GM21723 (cell line): Measurements from ENCODE around the gene GDPD4.
"Not testable (repeated sequence)": the region's sequence is repeated elsewhere in the genome, so short reads cannot be mapped to it uniquely, and the experiment has no call there.

ENCODE experiments used
- ATAC-seq: cut with Tn5 transposase; IDR thresholded peaks from one replicate; pipeline ENCODE4 v1.9.1; 2021; ENCODE audit warnings: mild to moderate bottlenecking, moderate library complexity; ENCODE audit not compliant: unreplicated experiment

Gene GDPD4

DNA sequence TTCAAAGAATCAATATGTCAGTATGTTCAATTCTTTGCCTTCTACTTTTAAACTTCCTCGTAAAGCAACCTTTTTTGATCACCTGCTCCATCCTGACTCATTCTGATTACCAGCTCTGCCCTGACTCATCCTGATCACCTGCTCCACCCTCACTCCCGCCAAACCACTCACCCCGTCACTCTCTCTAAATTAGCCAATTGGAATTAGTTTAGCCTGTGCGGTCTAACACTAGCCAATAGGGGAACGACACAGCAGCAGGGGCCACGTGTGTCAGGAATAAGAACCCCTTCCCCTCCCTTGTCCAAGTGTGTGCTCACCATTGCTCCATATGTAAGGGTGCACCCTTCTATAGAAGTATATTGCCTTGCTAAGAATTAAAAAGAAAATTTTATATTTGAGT lies 1.5 kb downstream of the GDPD4 start:
- not testable (repeated sequence) for ATAC-seq

DNA sequence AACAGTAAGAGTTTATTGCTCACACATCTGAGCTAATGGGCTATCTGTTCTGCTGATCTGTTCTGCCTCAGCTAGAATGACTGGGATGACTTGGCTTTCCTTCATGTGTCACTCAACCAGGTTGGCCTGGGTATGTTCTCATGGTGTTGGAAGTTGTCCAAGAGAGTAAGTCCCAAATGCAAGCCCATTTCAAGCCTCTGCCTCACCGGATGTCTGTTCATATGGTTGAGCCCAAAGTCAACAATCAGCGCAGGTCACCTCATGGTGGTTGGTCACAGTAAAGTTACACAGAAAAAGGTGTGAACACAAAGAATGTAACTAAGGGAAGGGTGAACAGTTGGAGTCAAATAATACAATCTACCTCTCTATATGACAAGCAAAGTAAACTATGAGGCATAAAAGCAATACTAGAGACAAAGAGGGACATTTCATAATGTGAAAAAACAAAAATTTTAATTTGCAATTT lies 1.9 kb downstream of the GDPD4 start:
- ATAC-seq, result no peak

DNA sequence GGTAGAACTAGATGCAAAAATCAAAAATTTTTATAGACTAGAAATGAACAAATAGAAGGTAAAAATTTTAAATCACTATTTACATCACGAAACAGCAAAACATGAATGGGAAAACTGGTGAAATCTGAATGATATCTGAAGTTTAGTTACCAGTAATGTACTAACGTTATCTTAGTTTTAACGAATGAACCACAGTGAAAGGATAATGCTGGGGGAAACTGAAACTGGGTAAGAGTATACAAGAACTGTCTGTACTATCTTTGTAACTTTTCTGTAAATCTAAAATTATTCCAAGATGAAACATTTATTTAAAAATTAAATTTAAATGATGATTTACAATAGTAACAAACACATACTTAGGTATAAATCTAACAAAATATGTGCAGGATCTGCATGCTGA lies 7.4 kb downstream of the GDPD4 start:
- no peak for ATAC-seq

DNA sequence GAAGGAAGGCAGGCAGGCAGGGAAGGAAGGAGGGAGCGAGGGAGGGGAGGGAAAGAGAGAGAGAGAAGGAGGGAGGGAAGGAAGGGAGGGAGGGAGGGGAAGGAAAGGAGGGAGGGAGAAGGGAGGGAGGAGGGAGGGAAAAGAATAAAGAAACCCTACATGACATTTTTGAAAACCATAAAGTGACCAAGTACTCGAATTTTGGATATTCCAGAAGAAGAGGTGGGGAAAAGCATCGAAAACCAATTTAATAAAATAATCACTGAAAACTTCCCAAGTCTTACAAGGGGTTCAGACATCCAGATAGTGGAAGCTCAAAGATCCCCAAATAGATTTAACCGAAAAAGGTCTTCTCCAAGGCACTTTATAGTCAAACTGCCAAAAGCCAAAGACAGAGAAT lies 11.7 kb downstream of the GDPD4 start:
- ATAC-seq, result no peak

DNA sequence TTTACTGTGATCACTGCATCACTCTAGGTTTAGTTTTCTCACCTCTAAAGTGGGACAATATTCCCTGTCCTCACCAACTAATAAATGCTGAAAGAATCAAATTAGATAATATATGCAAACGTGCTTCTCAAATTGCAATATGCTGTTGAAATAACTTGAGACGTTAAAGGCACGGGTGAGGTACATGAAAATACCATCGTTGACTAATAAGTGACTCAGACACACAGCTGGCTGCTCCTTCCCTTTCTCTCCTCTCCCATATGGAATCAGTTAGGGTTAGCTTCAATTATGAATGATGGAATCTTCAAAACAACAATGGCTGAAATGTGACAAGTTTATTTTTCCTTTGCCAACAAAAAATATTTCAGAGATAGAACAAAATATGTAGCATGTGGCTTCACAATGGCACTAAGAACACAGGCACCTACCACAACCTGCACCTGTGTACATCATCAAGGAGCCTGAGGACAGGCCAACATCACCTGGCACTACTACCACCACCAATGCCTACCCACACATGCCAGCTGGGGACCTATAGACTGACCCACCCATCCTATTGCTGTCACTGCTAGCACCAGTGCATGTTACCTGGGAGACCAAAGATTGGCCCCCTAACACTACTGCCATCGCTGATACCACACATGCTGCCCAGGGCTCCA lies 13.7 kb downstream of the GDPD4 start:
- ATAC-seq, result no peak

DNA sequence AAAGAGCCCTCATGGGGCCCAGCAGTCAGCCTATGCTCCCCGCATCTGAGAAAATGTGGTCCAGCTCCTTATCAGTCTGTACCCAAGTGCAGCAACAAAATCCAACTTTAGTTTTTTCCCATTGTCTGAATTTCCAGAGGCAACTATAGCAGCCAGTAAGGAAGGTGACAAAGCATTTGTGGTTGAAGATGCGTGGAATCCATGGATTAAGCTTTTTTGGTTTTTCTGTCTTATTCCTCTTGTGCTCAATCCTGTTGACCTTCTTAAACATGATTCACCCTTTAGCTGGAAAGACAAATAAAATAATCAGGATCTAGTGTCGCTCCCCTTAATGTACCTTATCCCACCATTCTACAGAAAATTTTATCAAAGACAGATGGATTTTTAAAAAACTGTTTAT lies 14.3 kb downstream of the GDPD4 start:
- ATAC-seq, result no peak

DNA sequence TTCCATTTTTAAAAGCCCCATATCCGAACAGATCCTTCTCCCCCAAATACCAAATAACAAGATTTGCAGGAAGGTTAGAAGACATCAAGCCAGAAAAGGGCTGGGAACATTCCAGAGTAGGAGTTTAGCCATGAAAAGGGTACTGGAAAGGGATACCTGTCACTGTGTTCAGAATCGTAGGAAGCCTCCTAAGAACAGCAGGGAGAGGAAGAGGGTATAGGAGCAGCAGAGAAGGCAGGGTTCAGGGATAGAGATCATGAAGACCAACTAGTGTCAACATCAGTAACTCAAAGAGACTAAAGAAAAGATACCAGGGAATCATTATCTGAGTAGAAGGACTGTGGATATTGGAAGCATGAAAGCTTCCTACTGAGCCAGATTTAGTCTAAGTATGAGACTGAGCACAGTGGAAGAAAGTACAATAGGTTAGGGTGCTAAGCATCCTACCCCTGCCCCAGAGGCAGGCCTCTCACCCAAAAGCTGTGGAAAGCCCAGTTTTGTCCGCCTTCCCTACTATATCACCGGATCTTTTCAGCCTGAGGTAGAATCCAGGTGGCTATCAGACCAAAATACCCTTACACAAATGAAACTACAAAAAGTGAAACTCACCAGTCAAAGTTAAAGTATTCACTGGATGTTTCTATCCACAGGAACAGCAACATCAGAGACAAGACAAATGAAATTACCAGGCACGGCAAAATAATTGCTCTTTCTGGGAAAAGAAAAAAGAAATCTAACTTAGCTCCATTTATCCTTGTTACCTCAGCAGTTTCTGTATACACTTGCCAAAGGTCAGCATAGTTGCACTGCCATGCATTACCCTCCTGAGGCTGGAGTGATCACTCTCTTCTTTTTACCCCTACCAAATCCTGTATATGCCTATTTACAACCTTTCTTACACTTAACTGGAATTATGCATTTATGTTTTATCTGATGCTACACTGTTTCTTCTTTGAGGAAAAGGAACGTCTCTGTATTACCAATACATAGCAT lies 16.7 kb downstream of the GDPD4 start:
- no peak for ATAC-seq

DNA sequence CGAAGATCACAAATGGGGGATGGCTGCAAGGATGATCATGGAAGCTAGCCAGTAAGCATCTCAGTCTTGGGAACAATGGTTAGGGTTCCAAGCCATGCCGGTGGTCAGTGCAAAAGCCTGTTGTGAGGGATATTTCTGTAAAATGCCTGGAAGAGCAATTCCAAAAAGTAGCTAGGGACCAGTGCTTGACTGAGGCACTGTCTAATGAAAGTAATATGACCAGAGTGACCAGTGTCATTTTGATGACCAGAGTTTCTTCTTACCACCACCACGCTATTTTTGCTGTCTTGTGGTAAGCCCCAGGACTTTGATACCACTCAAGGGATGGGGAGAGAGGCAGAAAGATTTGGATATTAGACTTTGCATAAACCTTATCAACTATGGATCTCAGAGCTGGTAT lies 18.4 kb downstream of the GDPD4 start:
- no peak for ATAC-seq

DNA sequence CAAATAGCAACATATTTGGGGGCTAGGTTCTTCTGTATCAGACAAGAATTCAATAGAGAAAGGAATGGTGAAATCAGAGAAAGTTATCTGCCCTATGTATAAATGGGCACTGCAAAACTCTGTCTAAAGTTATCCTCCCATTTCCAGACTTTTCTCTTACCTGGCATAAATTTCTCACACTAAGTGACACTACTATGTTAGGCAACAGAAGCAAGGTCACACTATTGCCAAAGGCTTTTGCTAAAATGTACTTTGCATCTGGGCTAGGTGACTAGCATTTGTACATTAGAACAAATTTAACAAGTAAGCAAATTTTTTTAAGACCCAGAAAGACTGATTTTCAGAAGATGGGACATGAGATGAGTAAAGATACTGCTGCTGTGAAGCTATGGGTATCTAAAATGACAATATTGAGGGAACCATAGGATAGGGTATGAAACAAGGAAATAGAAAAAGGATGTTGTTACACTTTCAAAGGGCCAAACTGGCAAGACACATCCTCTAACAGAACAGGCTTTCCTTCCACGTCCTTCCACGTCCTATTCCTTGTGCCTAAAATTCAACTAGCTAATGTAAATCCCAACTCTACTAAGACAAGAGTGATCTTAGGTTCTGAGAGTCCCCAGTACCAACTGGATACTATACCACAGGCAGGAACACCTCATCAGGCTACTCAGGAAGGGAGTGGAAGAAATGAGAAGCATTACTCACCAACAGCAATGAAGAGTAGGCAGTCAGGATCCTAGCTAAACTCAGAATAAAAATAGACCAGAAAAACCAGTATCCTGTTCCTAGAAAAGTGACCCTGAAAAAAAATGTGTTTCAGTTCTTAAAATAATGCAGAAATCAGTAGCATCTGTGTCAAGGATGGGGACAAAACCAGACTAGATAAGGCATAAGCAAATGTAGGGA lies 22.6 kb downstream of the GDPD4 start:
- no peak for ATAC-seq

DNA sequence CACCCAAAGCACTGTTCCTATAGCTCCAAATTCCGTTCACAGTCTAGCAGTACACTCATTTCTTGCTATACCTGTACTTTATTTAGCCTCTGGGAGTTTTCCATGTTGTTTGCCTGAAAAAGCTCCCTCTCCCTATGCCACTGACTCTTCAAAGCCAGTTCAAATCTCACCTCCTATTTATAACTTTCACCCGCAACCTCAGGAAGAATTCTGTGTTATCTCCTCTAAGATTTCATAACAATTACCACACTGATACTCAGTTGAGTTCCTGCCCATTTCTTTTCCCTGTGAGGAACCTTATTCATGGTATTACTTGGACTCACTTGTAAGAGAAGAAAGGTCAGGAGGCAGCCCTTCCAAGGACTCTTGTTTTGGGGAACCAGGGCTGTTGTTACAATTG lies 25.2 kb downstream of the GDPD4 start:
- no peak for ATAC-seq

DNA sequence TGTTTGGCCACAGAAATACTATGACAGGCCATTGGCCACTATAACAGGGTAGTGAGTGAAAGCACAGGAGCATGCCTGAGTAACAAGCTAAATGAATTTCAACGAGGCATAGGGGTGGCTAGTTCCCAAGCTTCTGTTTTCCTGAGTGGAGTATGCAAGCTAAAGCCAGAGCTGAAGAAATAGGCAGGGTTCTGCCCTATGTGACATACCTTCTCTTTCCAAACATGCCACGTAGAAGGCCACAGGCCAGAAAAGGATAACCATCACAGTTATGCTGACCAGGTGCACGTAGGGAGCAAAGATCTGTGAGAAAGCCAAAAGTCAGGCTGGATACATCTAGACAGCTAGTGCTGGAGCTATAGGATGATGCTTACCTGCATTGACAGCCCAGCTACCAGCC lies 30.6 kb downstream of the GDPD4 start:
- ATAC-seq, result no peak

DNA sequence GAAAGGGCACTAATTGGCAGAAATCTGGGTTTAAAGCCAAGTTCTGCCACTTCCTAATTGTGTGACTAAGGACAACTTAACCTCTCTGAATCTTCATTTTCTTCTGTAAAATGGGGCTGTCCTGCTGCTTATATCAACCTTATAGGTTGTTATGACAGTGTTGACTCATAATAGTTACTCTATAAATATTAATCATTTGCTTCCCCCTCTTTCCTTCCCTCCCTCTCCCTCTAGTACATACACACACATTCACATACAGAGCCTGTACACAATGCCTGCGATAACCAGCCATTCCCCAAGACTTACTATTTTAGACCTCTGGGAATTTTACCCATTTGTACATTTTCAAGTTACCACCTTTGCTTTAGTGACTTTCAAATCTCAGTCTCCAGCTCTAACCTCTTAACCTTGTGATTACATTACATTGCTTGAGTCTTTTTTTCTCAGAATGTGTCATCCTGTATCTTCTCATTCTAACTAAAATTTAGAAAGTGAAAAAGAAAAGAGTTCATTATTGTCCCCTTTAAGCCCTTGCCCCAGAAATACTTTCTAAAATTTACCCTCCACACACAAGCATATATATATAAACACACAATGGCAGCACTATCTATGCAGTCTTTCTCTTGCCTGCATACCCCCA lies 31.9 kb downstream of the GDPD4 start:
- ATAC-seq, result no peak

DNA sequence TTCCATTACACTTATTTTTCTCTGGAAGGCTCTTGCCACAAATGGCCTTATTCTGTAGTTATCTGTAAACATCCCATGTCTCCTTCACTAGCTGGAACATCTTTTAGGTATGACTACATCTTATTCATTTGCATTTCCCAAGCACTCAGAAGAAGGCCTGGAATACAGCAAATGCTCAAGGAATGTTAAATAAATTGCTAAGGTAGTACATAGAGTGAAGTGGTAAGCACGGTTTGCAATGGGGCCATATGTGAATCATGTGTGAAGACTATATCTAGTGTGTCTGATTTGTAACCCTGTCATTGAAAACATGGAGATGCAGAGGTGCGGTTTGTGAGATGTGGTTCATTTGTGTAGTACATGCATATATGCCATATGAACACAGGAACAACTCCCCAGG lies 33.5 kb downstream of the GDPD4 start:
- no peak for ATAC-seq

DNA sequence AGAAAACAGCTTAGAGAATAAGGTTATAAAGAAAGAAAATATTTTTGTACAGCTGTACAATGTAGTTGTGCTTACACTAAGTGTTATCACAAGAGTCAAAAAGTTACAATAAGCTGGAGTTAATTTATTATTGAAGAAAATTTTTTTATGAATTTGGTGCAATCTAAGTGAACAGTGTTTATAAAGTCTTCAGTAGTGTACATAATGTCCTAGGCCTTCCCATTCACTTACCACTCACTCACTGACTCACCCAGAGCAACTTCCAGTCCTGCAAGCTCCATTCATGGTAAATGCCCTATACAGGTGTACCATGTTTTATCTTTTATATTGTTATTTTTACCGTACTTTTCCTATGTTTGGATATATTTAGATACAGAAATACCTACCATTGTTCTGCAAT lies 34.7 kb downstream of the GDPD4 start:
- ATAC-seq, result no peak

DNA sequence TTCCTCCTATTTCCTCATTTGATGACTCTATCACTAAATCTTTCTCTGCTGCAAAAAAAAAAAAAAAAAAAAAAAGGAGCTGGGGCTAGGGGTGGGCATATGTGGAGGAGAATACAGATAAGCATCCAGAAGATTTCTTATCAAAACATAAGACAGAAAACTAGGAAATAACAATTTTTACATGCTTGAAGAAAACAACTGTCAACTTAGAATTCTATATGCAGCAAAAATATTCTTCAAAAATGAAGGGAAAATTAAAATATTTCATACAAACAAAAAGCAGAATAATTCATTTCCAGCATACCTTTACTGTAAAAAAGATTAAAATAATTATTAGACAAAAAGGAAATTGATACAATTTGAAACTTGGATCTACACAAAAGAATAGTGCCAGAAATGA lies 38.7 kb downstream of the GDPD4 start:
- no peak for ATAC-seq

DNA sequence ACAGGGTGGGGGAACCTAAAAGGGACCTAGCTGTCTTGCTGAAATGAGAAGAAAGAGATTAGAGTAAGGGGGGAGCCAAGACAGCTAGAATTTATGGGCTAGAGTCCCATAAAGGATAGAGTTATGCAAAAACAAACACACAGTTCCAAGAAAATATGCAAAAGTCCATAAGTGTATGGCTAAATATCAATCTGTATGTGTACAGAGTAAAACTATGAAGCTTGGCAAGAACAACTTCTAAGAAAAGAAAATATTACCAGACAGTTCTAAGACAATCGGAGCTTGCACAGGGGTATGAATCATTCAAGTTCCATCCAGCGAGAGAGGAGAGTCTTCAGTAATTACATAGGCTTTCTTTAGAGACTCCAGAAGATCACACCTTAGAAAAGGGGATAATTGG lies 41.8 kb downstream of the GDPD4 start:
- no peak for ATAC-seq

DNA sequence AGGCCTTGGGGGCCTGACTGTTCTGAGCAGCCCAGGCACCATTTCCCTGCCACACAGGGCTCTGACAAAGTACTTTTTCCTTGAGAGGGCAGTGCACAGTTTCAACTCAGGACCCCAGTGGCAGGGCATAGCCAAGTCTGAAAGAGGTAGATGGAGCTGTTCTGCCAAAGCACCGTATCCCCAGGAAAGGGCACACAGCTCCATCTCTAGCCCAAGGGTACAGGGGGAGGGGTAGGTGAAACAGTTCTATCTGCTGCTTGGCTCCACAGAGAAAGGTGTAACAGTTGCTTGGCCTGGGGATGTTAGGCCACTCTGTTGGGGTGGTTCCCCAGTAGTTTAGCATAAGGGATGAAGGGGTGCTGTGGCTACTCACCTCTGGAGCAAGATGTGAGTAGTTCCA lies 47.8 kb downstream of the GDPD4 start:
- ATAC-seq, result no peak

DNA sequence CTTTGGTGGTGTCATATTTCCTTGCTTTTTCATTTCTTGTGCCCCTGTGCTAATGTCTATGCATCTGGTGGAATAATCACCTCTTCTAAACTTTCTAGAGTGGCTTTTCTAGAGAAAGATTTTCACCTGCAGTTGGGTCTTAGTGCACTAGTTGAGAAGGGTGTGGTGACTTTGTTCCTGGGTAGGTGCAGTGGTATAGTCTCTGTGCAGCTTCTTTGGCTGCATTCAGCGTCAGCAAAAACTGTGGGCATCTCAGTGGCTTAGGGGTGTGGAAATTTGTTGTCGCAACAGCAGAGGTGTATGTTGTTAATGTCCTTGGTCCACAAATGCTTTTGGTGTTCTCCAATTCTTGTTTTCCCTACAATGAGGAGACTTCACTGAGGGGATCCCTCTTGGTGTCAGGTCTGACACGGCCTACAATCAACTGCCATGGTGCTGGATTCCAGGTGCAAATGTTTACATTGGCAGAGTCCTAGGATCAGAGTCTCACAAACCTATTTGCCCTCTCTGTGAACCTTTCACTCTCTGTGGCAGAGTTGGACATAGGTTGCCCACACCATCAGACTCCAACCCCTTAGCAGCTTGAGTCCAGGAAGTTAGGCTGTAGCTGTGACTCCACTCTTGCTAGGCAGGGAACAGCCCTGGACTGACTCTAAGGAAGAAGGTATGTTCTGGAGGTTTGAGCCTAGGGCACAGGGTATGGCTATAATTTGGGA lies 48.8 kb downstream of the GDPD4 start:
- no peak for ATAC-seq

DNA sequence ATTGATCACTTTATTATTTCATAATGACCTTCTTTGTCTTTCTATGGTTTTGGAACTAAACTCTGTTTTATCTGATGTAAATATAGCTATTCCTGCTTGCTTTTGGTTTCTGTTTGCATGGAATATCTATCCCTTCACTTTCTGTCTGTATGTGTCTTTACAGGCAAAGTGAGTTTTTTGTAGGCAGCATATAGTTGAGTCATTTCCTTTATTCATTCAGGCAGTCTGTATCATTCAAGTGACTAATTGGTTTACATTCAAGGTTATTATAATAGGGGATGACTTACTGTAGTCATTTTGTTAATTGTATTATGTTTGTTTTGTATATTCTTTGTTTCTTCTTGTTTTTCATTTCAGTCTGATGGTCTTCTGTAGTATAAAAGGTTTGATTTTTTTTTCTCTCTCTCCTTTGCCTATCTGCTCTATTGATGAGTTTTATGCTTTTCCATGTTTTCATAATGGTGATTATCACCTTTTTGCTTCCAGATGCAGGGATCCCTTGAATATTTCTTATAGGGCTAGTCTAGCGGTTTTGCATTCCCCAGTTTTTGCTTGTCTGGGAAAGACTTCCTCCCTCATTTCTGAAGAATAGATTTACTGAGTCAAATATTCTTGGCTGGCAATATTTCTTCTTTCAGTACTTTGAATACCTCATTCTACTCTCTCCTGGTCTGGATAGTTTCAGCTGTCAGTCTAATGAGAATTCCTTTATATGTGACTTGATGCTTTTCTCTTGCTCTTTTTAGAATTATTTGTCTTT lies 50.4 kb downstream of the GDPD4 start:
- no peak for ATAC-seq
